CD4-positive, alpha-beta memory T cell (primary cell): Measurements from ENCODE around the gene CAB39. TPM values are rescaled to one million over a fixed set of nuclear protein-coding genes. Genes with fewer than 3 reads are reported as not detected.

Source experiments
- CTCF ChIA-PET: fragments of 350-600 bp; sonication (Branson Sonifier 250); formaldehyde crosslinking; loops from one replicate; lab custom pipeline; 2021; ENCODE audit warnings: inconsistent platforms; ENCODE audit not compliant: partially characterized antibody; lab: Charles Lee
- POLR2A ChIA-PET: fragments of 350-600 bp; sonication (Branson Sonifier 250); formaldehyde crosslinking; loops from one replicate; lab custom pipeline; 2021; ENCODE audit not compliant: partially characterized antibody; lab: Charles Lee
- DNase-seq, 5 donors: peaks; one replicate each; pipeline versions ENCODE4 v3.0.0 to v3.0.0-alpha.2; 2020 to 2022; ENCODE audit warnings: mixed read lengths in 1 of 5
- H3K27ac ChIP-seq: one replicate; pipeline ENCODE4 v1.7.0; 2013; ENCODE audit warnings: low read depth, low read length
- H3K27me3 ChIP-seq: 2 replicates; pipeline ENCODE4 v1.7.0; 2013; ENCODE audit warnings: mild to moderate bottlenecking, low read length, moderate library complexity; ENCODE audit not compliant: insufficient read depth
- H3K36me3 ChIP-seq: 2 replicates; pipeline ENCODE4 v1.7.0; 2013; ENCODE audit warnings: mild to moderate bottlenecking, low read length, moderate library complexity; ENCODE audit not compliant: insufficient read depth
- H3K4me1 ChIP-seq: 2 replicates; pipeline ENCODE4 v1.7.0; 2013; ENCODE audit warnings: mild to moderate bottlenecking, low read length, moderate library complexity; ENCODE audit not compliant: insufficient read depth
- H3K4me3 ChIP-seq, 2 donors: one replicate each; pipeline ENCODE4 v1.7.0; 2013; ENCODE audit warnings: low read length in 2 of 2, mild to moderate bottlenecking in 1 of 2
- H3K9me3 ChIP-seq, 2 donors: one replicate each; pipeline ENCODE4 v1.7.0; 2013; ENCODE audit warnings: low read length in 2 of 2, control low read depth in 1 of 2; ENCODE audit not compliant: control insufficient read depth in 1 of 2
- H3K27ac Mint-ChIP-seq, 7 donors: one replicate each; pipeline ENCODE4 v1.8.0; 2020 to 2021; ENCODE audit warnings: mixed read lengths in 7 of 7, mild to moderate bottlenecking in 6 of 7, inconsistent platforms in 3 of 7, moderate library complexity in 3 of 7
- H3K27me3 Mint-ChIP-seq, 2 donors: one replicate each; pipeline ENCODE4 v1.8.0; 2020 to 2021; ENCODE audit warnings: mixed read lengths in 2 of 2
- H3K36me3 Mint-ChIP-seq, 2 donors: one replicate each; pipeline ENCODE4 v1.8.0; 2020 to 2021; ENCODE audit warnings: mixed read lengths in 2 of 2, inconsistent platforms in 1 of 2, mild to moderate bottlenecking in 1 of 2
- H3K4me1 Mint-ChIP-seq, 4 donors: one replicate each; pipeline ENCODE4 v1.8.0; 2020 to 2021; ENCODE audit warnings: mixed read lengths in 4 of 4, mild to moderate bottlenecking in 1 of 4
- H3K4me3 Mint-ChIP-seq, 8 donors: one replicate each; pipeline ENCODE4 v1.8.0; 2020 to 2021; ENCODE audit warnings: mixed read lengths in 8 of 8, mild to moderate bottlenecking in 7 of 8, moderate library complexity in 6 of 8, inconsistent platforms in 3 of 8
- H3K9me3 Mint-ChIP-seq, 8 donors: one replicate each; pipeline ENCODE4 v1.8.0; 2020 to 2021; ENCODE audit warnings: mixed read lengths in 8 of 8, mild to moderate bottlenecking in 5 of 8, inconsistent platforms in 3 of 8, moderate library complexity in 1 of 8
- intact Hi-C: fragments of 100-400 bp; cut with micrococcal nuclease; formaldehyde crosslinking; loops from one replicate; pipeline ENCODE4 v1.15.1; 2023
- polyA plus RNA-seq, 2 donors: library from polyadenylated mRNA; unstranded; fragments of 300-500 nt; fragmentation: Illumina TruSeq; gene quantifications; one replicate each; pipeline ENCODE4 v1.2.3, GENCODE V29; 2021
- total RNA-seq, 2 experiments: library from RNA; stranded (reverse); gene quantifications; one replicate each; pipeline ENCODE4 v1.2.3, GENCODE V29; 2021

Gene CAB39
- total RNA-seq: 100 to 1,000 TPM; 112 to 115 TPM
- polyA plus RNA-seq: 10 to 100 TPM; 80.8 to 88.5 TPM

GRCh38 chr2:230712443-230713330 lies at the start of gene CAB39:
Gene CAB39 (plus strand): TSS chr2:230712842. CDS start chr2:230760002, 47,160 bp downstream.
- Histone ChIP-seq H3K9me3 (no peaks in the 10 kb centered on the region), H3K4me1 (peaks cover 37% of the 10 kb centered on the region), H3K4me3 (peak within 1 kb of the TSS; percentile 86 to 94), H3K27me3 (no peaks in the 10 kb centered on the region), H3K36me3 (no peaks in the 10 kb centered on the region), H3K27ac (peak within 1 kb of the TSS; percentile 80)
- Mint-ChIP-seq H3K36me3 (peaks cover 0 to 15% of the 10 kb centered on the region in 2 donors), H3K27ac (peak within 1 kb of the TSS; percentile 92 to 99 (median 96)), H3K4me1 (peaks cover 23 to 49% (median 38%) of the 10 kb centered on the region in 4 donors), H3K9me3 (peaks cover 0 to 3% (median 0%) of the 10 kb centered on the region in 8 donors), H3K27me3 (no peaks in the 10 kb centered on the region), H3K4me3 (peak within 1 kb of the TSS; percentile 95 to 99 (median 96))
- POLR2A ChIA-PET: interaction anchor here (0.6 to 5.2 kb wide), 20 partner anchors 13 to 386 kb away, joined by 3 to 89 read pairs (median 8); partner anchors contain the start of gene SP140L
- intact Hi-C loops: loop anchor here (1.0 to 10.0 kb wide), 7 partner anchors 50 to 485 kb away; partner anchors contain the start of genes PSMD1, SP100 and SP140
- CTCF ChIA-PET: interaction anchor here (0.6 to 3.6 kb wide), 16 partner anchors 10 to 101 kb away, joined by 3 to 70 read pairs (median 6); no protein-coding TSS in a partner anchor
- peak; percentile 83 to 91 (median 89) for DNase-seq

- Histone ChIP-seq H3K4me1 (peaks cover 99% of the 10 kb centered on the region), H3K27ac (peak overlapping the region; percentile 18), H3K9me3 (no peaks in the 10 kb centered on the region), H3K27me3 (no peaks in the 10 kb centered on the region), H3K36me3 (no peaks in the 10 kb centered on the region), H3K4me3 (peak overlapping the region in 1 of 2 donors; percentile 21)
- Mint-ChIP-seq H3K9me3 (no peaks in the 10 kb centered on the region), H3K4me1 (peaks cover 71 to 98% (median 86%) of the 10 kb centered on the region in 4 donors), H3K27me3 (no peaks in the 10 kb centered on the region), H3K36me3 (no peaks in the 10 kb centered on the region), H3K4me3 (peak overlapping the region in 6 of 8 donors; percentile 9 to 87 (median 54)), H3K27ac (peak overlapping the region; percentile 62 to 98 (median 89))
- DNase-seq: no peak
- ChIA-PET POLR2A (interaction anchor here (0.7 to 1.9 kb wide), 4 partner anchors 20 to 431 kb away, joined by 3 to 4 read pairs (median 4); partner anchors contain the start of gene SP140L), CTCF (interaction anchor here (1.3 to 1.7 kb wide), 2 partner anchors 117 to 135 kb away, joined by 3 to 4 read pairs; no protein-coding TSS in a partner anchor)
- intact Hi-C loops: no loop called here
Measured at GRCh38 chr2:230664128-230664527, 48.5 kb upstream of the CAB39 start.

GRCh38 chr2:230664844-230665243 lies 47.8 kb upstream of the CAB39 start:
- POLR2A ChIA-PET: interaction anchor here (1.9 to 2.0 kb wide), 2 partner anchors 21 to 49 kb away, joined by 4 to 6 read pairs; no protein-coding TSS in a partner anchor
- peak overlapping the region; percentile 18 for H3K27ac ChIP-seq
- intact Hi-C loops: no loop called here

GRCh38 chr2:230665263-230665691 lies 47.4 kb upstream of the CAB39 start:
- H3K27me3 ChIP-seq: no peaks in the 10 kb centered on the region
- no peak overlapping the region for H3K27ac ChIP-seq
- H3K9me3 ChIP-seq: no peaks in the 10 kb centered on the region
- Mint-ChIP-seq H3K27me3 (no peaks in the 10 kb centered on the region), H3K36me3 (no peaks in the 10 kb centered on the region), H3K27ac (peak overlapping the region in 6 of 7 donors; percentile 46 to 92 (median 76)), H3K9me3 (no peaks in the 10 kb centered on the region), H3K4me3 (peak overlapping the region in 7 of 8 donors; percentile 13 to 87 (median 64)), H3K4me1 (peaks cover 66 to 96% (median 82%) of the 10 kb centered on the region in 4 donors)
- H3K4me3 ChIP-seq: no peak overlapping the region
- no peaks in the 10 kb centered on the region for H3K36me3 ChIP-seq
- ChIA-PET CTCF (interaction anchor here (0.6 kb wide), 1 partner anchor 42 kb away, joined by 3 read pairs; no protein-coding TSS in a partner anchor), POLR2A (interaction anchor here (2.0 kb wide), 1 partner anchor 49 kb away, joined by 6 read pairs; no protein-coding TSS in a partner anchor)
- DNase-seq: no peak
- intact Hi-C loops: no loop called here
- H3K4me1 ChIP-seq: peaks cover 91% of the 10 kb centered on the region

More at GRCh38 chr2:230664844-230665243, 47.8 kb upstream of the CAB39 start:
- peaks cover 66 to 98% (median 84%) of the 10 kb centered on the region in 4 donors for H3K4me1 Mint-ChIP-seq
- H3K36me3 Mint-ChIP-seq: no peaks in the 10 kb centered on the region
- CTCF ChIA-PET: interaction anchor here (1.7 kb wide), 1 partner anchor 117 kb away, joined by 3 read pairs; no protein-coding TSS in a partner anchor
- DNase-seq: no peak
- H3K4me3 ChIP-seq: no peak overlapping the region
- peak overlapping the region in 6 of 7 donors; percentile 39 to 92 (median 74) for H3K27ac Mint-ChIP-seq
- H3K27me3 Mint-ChIP-seq: no peaks in the 10 kb centered on the region
- H3K4me1 ChIP-seq: peaks cover 95% of the 10 kb centered on the region
- H3K27me3 ChIP-seq: no peaks in the 10 kb centered on the region
- H3K4me3 Mint-ChIP-seq: peak overlapping the region in 7 of 8 donors; percentile 13 to 87 (median 64)
- no peaks in the 10 kb centered on the region for H3K9me3 Mint-ChIP-seq
- no peaks in the 10 kb centered on the region for H3K36me3 ChIP-seq
- no peaks in the 10 kb centered on the region for H3K9me3 ChIP-seq

GRCh38 chr2:230666446-230666845 lies 46.2 kb upstream of the CAB39 start:
- Histone ChIP-seq H3K4me3 (no peak overlapping the region), H3K36me3 (no peaks in the 10 kb centered on the region), H3K27me3 (no peaks in the 10 kb centered on the region), H3K9me3 (no peaks in the 10 kb centered on the region), H3K27ac (no peak overlapping the region), H3K4me1 (peaks cover 79% of the 10 kb centered on the region)
- no peaks in the 10 kb centered on the region for H3K27me3 Mint-ChIP-seq
- ChIA-PET CTCF (interaction anchor here (0.9 kb wide), 2 partner anchors 49 to 132 kb away, joined by 3 to 4 read pairs; no protein-coding TSS in a partner anchor), POLR2A (interaction anchor here (0.6 to 2.0 kb wide), 2 partner anchors 48 to 128 kb away, joined by 4 to 6 read pairs; no protein-coding TSS in a partner anchor)
- peak overlapping the region in 2 of 8 donors; percentile 61 to 74 for H3K4me3 Mint-ChIP-seq
- DNase-seq: no peak
- no peaks in the 10 kb centered on the region for H3K9me3 Mint-ChIP-seq
- intact Hi-C loops: no loop called here
- H3K27ac Mint-ChIP-seq: peak overlapping the region in 3 of 7 donors; percentile 22 to 80 (median 60)
- H3K4me1 Mint-ChIP-seq: peaks cover 62 to 90% (median 78%) of the 10 kb centered on the region in 4 donors
- no peaks in the 10 kb centered on the region for H3K36me3 Mint-ChIP-seq

- Mint-ChIP-seq H3K4me1 (peaks cover 58 to 84% (median 73%) of the 10 kb centered on the region in 4 donors), H3K4me3 (peak overlapping the region in 3 of 8 donors; percentile 42 to 74 (median 58)), H3K36me3 (no peaks in the 10 kb centered on the region), H3K27ac (peak overlapping the region in 3 of 7 donors; percentile 12 to 77 (median 58)), H3K9me3 (no peaks in the 10 kb centered on the region), H3K27me3 (no peaks in the 10 kb centered on the region)
- intact Hi-C loops: no loop called here
- H3K27me3 ChIP-seq: no peaks in the 10 kb centered on the region
- DNase-seq: no peak
- H3K36me3 ChIP-seq: no peaks in the 10 kb centered on the region
- no peak overlapping the region for H3K4me3 ChIP-seq
- H3K9me3 ChIP-seq: no peaks in the 10 kb centered on the region
- ChIA-PET POLR2A (interaction anchor here (1.0 to 1.5 kb wide), 3 partner anchors 9 to 127 kb away, joined by 3 to 4 read pairs (median 3); no protein-coding TSS in a partner anchor), CTCF (interaction anchor here (0.9 to 3.4 kb wide), 2 partner anchors 131 to 132 kb away, joined by 4 to 14 read pairs; no protein-coding TSS in a partner anchor)
- peaks cover 73% of the 10 kb centered on the region for H3K4me1 ChIP-seq
- H3K27ac ChIP-seq: no peak overlapping the region
Measured at GRCh38 chr2:230666885-230667712, 45.5 kb upstream of the CAB39 start.
